Measurements from ENCODE around the gene HGD. TPM values are rescaled to one million over a fixed set of nuclear protein-coding genes. Genes with fewer than 3 reads are reported as not detected.
"Not testable (repeated sequence)": the region's sequence is repeated elsewhere in the genome, so short reads cannot be mapped to it uniquely, and the experiment has no call there.

Gene HGD
- polyA plus RNA-seq, 2 of the 4 experiments (the other 2 are of a cell fraction): 48.8 to 101 TPM

- TF ChIP-seq E2F6 (IDR thresholded peaks at IDR 0.05; ENCODE audit: borderline replicate concordance, low read depth): no peak
These were observed 44.8 kb upstream of the HGD start (continued) for GRCh38 chr3:120726791-120727190.

- H3K27ac ChIP-seq; CTCF ChIA-PET; H3K4me3 ChIP-seq; FAIRE-seq; H3K4me1 ChIP-seq; ATAC-seq; POLR2A ChIA-PET; DNase-seq (ENCODE audit: low read depth in 1 of 2, low spot score in 1 of 2); H3K9me3 ChIP-seq: not testable (repeated sequence)
- peak overlapping the region; percentile 18; the same call in 1 of the 3 replicates for H3K4me2 ChIP-seq
- 86% methylated on average over 19 of the region's 20 CpGs for WGBS (ENCODE audit: missing lambda C conversion rate)
These were observed 37.3 kb upstream of the HGD start for GRCh38 chr3:120719167-120719834.

- no peak for ATAC-seq
- Histone ChIP-seq H3K4me3 (no peak overlapping the region), H3K9me3 (no peaks in the 10 kb centered on the region), H3K4me2 (no peak overlapping the region), H3K27ac (no peak overlapping the region), H3K4me1 (no peaks in the 10 kb centered on the region)
- ChIA-PET POLR2A (no interaction called here), CTCF (no interaction called here)
- no peak for TF ChIP-seq HOXB5 (CRISPR knock-in tag; IDR thresholded peaks at IDR 0.05)
- no peak for TF ChIP-seq TFCP2L1 (CRISPR knock-in tag; IDR thresholded peaks at IDR 0.05)
- no peak for TF ChIP-seq HMGXB4 (CRISPR knock-in tag; IDR thresholded peaks at IDR 0.05; ENCODE audit: borderline replicate concordance)
- TF ChIP-seq EP300 (IDR thresholded peaks at IDR 0.05): no peak
- no peak for TF ChIP-seq POLR2AphosphoS2 (conservative IDR thresholded peaks at IDR 0.05; ENCODE audit: low read length)
- TF ChIP-seq SMC3 (IDR thresholded peaks at IDR 0.05): no peak
- no peak for TF ChIP-seq NPAS2 (CRISPR knock-in tag; IDR thresholded peaks at IDR 0.05; ENCODE audit: borderline replicate concordance)
- no peak for TF ChIP-seq HOXB13 (CRISPR knock-in tag; IDR thresholded peaks at IDR 0.05; ENCODE audit: low read depth)
- no peak for TF ChIP-seq MAX (IDR thresholded peaks at IDR 0.05)
- TF ChIP-seq MAFK (IDR thresholded peaks at IDR 0.05; ENCODE audit: partially characterized antibody): no peak
- no peak for TF ChIP-seq NR3C1 (IDR thresholded peaks at IDR 0.05)
- TF ChIP-seq E2F6 (IDR thresholded peaks at IDR 0.05; ENCODE audit: borderline replicate concordance, low read depth): no peak
- TF ChIP-seq ESRRA (IDR thresholded peaks at IDR 0.05; ENCODE audit: borderline replicate concordance, low read length): no peak
- FAIRE-seq: no peak
- no peak for DNase-seq (ENCODE audit: low read depth in 1 of 2, low spot score in 1 of 2)
These were observed 31.2 kb upstream of the HGD start for GRCh38 chr3:120713262-120713661.

- FAIRE-seq (no peak), DNase-seq (ENCODE audit: low read depth in 1 of 2, low spot score in 1 of 2) (no peak), ATAC-seq (no peak)
- Histone ChIP-seq H3K4me1 (no peaks in the 10 kb centered on the region), H3K4me2 (no peak overlapping the region), H3K27ac (no peak overlapping the region), H3K9me3 (no peaks in the 10 kb centered on the region), H3K4me3 (no peak overlapping the region)
- WGBS (ENCODE audit: missing lambda C conversion rate): 89% methylated on average over 1 of the region's 1 CpG
- CTCF ChIA-PET: interaction anchor here (1.2 to 1.5 kb wide), 2 partner anchors 13 to 88 kb away, joined by 3 to 4 read pairs; no protein-coding TSS in a partner anchor
- POLR2A ChIA-PET: no interaction called here
- TF ChIP-seq HMGXB4 (CRISPR knock-in tag; IDR thresholded peaks at IDR 0.05; ENCODE audit: borderline replicate concordance): no peak
- TF ChIP-seq USF2 (IDR thresholded peaks at IDR 0.05): no peak
- no peak for TF ChIP-seq RCOR1 (IDR thresholded peaks at IDR 0.05; ENCODE audit: low read depth, low read length)
- no peak for TF ChIP-seq CBX2 (IDR thresholded peaks at IDR 0.05; ENCODE audit: borderline replicate concordance, low read depth)
- no peak for TF ChIP-seq BHLHE40 (IDR thresholded peaks at IDR 0.05; ENCODE audit: low read depth, low read length)
- TF ChIP-seq NFE2L2 (conservative IDR thresholded peaks at IDR 0.05; ENCODE audit: low read length): no peak
- TF ChIP-seq CEBPB (IDR thresholded peaks at IDR 0.05): no peak
- no peak for TF ChIP-seq HES2 (IDR thresholded peaks at IDR 0.05)
- TF ChIP-seq RAD21 (conservative IDR thresholded peaks at IDR 0.05 in 1 of 2, IDR thresholded peaks at IDR 0.05 in 1 of 2): no peak
- TF ChIP-seq EP300 (IDR thresholded peaks at IDR 0.05): no peak
- TF ChIP-seq ESRRA (IDR thresholded peaks at IDR 0.05; ENCODE audit: borderline replicate concordance, low read length): no peak
- no peak for TF ChIP-seq E2F6 (IDR thresholded peaks at IDR 0.05; ENCODE audit: borderline replicate concordance, low read depth)
- no peak for TF ChIP-seq ZNF302 (CRISPR knock-in tag; IDR thresholded peaks at IDR 0.05)
- TF ChIP-seq RNF2 (IDR thresholded peaks at IDR 0.05; ENCODE audit: borderline replicate concordance, low read depth): no peak
These were observed 28.3 kb upstream of the HGD start for GRCh38 chr3:120710369-120710768.
